HepG2 (cell line): Measurements from ENCODE around the gene PIEZO1. TPM values are rescaled to one million over a fixed set of nuclear protein-coding genes. Genes with fewer than 3 reads are reported as not detected.

Experiments
- ASH2L ChIP-seq: fragments of 300-600, 200-600 bp; sonication (generic); IDR thresholded peaks from 2 replicates; pipeline ENCODE4 v1.7.0; 2017; ENCODE audit warnings: low read depth, mild to moderate bottlenecking, moderate library complexity, mixed read lengths, low read length; ENCODE audit not compliant: insufficient read length
- CCDC6 ChIP-seq: sonication (generic); formaldehyde crosslinking; IDR thresholded peaks from 2 replicates; pipeline ENCODE4 v1.8.1; 2022; ENCODE audit warnings: mild to moderate bottlenecking, missing genetic modification reagents, moderate library complexity
- EED ChIP-seq: sonication (generic); formaldehyde crosslinking; IDR thresholded peaks from 2 replicates; pipeline ENCODE4 v1.5.0; 2020; ENCODE audit warnings: mild to moderate bottlenecking, missing genetic modification reagents
- NFYB ChIP-seq: sonication (generic); formaldehyde crosslinking; IDR thresholded peaks from 2 replicates; pipeline ENCODE4 v1.4.0; 2020; ENCODE audit warnings: missing genetic modification reagents
- SMAD3 ChIP-seq: sonication (generic); formaldehyde crosslinking; IDR thresholded peaks from 2 replicates; pipeline ENCODE4 v1.4.0; 2020; ENCODE audit warnings: missing genetic modification reagents
- SP4 ChIP-seq: sonication (generic); formaldehyde crosslinking; IDR thresholded peaks from 2 replicates; pipeline ENCODE4 v1.8.1; 2023; ENCODE audit warnings: mild to moderate bottlenecking, missing genetic modification reagents
- TARDBP ChIP-seq: sonication (generic); formaldehyde crosslinking; IDR thresholded peaks from 2 replicates; pipeline ENCODE4 v1.8.0; 2022; ENCODE audit warnings: mild to moderate bottlenecking, missing genetic modification reagents
- TEAD3 ChIP-seq: optimal IDR thresholded peaks from 2 replicates; pipeline ENCODE3; 2016; ENCODE audit warnings: borderline replicate concordance
- TFDP2 ChIP-seq: sonication (generic); formaldehyde crosslinking; IDR thresholded peaks from 2 replicates; pipeline ENCODE4 v1.4.0; 2020; ENCODE audit warnings: missing genetic modification reagents
- UBTF ChIP-seq: sonication (generic); formaldehyde crosslinking; IDR thresholded peaks from 2 replicates; pipeline ENCODE4 v1.4.0; 2020; ENCODE audit warnings: mild to moderate bottlenecking, missing genetic modification reagents
- ZBTB7A ChIP-seq: sonication (generic); formaldehyde crosslinking; IDR thresholded peaks from 2 replicates; pipeline ENCODE4 v1.8.0; 2022; ENCODE audit warnings: mild to moderate bottlenecking, missing genetic modification reagents
- ZNF234 ChIP-seq: sonication (generic); formaldehyde crosslinking; conservative IDR thresholded peaks from 2 replicates; pipeline ENCODE4 v1.5.1; 2020; ENCODE audit warnings: mild to moderate bottlenecking, missing genetic modification reagents
- ZNF263 ChIP-seq: sonication (generic); formaldehyde crosslinking; IDR thresholded peaks from 2 replicates; pipeline ENCODE4 v1.4.0; 2020; ENCODE audit warnings: missing genetic modification reagents
- ZNF350 ChIP-seq: sonication (generic); formaldehyde crosslinking; IDR thresholded peaks from 2 replicates; pipeline ENCODE4 v1.4.0; 2020; ENCODE audit warnings: mild to moderate bottlenecking, low read depth, missing genetic modification reagents, borderline replicate concordance
- ZNF550 ChIP-seq: sonication (generic); formaldehyde crosslinking; IDR thresholded peaks from 2 replicates; pipeline ENCODE4 v1.4.0; 2020; ENCODE audit warnings: mild to moderate bottlenecking, missing genetic modification reagents, borderline replicate concordance
- ZNF776 ChIP-seq: sonication (generic); formaldehyde crosslinking; IDR thresholded peaks from 2 replicates; pipeline ENCODE4 v1.4.0; 2020; ENCODE audit warnings: mild to moderate bottlenecking, missing genetic modification reagents
- polyA plus RNA-seq, 8 experiments: library from polyadenylated mRNA; depleted of rRNA in 3 of 8; stranded (reverse) in 7 of 8; unstranded in 1 of 8; fragments of >200 nt; fragmentation: Illumina TruSeq in 4 of 8; extraction: Trizol in 4 of 8; gene quantifications; 2 replicates each; pipeline versions ENCODE4 v1.2.1 to v1.2.3, GENCODE V29; 2011 to 2016; ENCODE audit warnings: low read depth in 4 of 8, missing spikeins in 1 of 8, mixed read lengths in 1 of 8; ENCODE audit not compliant: insufficient read depth in 1 of 8
- total RNA-seq, 5 experiments: library from RNA; depleted of rRNA; stranded (reverse); fragments of >200 nt; fragmentation: Illumina TruSeq; extraction: Trizol; gene quantifications; 2 replicates each; pipeline ENCODE4 v1.2.3, GENCODE V29; 2016; ENCODE audit warnings: low read depth in 1 of 5
- TF ChIP-seq, protein P1 (sequence below): sonication (generic); formaldehyde crosslinking; conservative IDR thresholded peaks from 2 replicates; pipeline ENCODE4 v1.8.0; 2022; ENCODE audit warnings: mild to moderate bottlenecking, moderate library complexity, missing genetic modification reagents
- TF ChIP-seq, protein P2 (sequence below): sonication (generic); formaldehyde crosslinking; IDR thresholded peaks from 2 replicates; pipeline ENCODE4 v1.4.0; 2020; ENCODE audit warnings: mild to moderate bottlenecking, missing genetic modification reagents
- TF ChIP-seq, protein P3 (sequence below): sonication (generic); formaldehyde crosslinking; IDR thresholded peaks from 2 replicates; pipeline ENCODE4 v1.4.0; 2020; ENCODE audit warnings: mild to moderate bottlenecking, missing genetic modification reagents
- TF ChIP-seq, protein P4 (sequence below): sonication (generic); formaldehyde crosslinking; IDR thresholded peaks from 2 replicates; pipeline ENCODE4 v1.4.0; 2020; ENCODE audit warnings: missing genetic modification reagents

The PIEZO1 gene
- total and polyA plus RNA-seq, 2 of the 13 experiments (the other 11 are each of a cell fraction or from before 2014, with no cell fraction given), result 67.9 to 85.0 TPM

DNA sequence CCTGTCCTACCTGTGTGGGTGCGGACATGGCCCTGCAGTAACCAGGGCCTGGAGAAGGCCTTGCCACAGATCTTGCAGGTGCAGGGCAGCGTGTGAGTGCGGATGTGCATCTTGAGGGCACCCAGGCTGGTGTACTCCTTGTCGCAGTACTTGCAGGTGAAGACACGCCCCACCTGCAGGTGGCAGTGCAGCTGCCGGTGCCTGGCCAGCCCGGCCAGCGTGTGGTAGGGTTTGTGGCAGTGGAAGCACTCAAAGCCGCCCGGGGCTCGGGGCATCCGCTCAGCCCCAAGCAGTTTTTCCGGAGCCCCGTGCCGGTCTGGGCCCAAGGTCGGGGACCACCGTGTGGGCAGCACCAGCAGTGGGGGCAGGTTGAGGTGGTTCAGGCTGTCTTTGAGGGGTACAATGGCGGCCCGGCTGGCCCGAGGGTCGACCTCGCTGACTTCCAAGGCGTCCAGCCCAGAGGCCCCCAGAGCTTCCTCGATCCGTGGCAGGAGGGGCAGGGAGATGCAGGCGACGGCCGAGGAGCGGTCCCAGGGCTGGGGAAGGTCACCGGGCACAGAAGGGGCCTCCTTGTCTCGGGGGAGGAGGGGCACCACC is 103.8 kb downstream of the PIEZO1 start (continued):
- TF ChIP-seq ZNF234 (CRISPR knock-in tag) (no peak), CCDC6 (0 out of 2 replicates have a peak, but pooled peaks have one; percentile 53), SMAD3 (0 out of 2 replicates have a peak, but pooled peaks have one; percentile 63), UBTF (CRISPR knock-in tag) (peak; percentile 68; the same call in 1 of the 2 replicates), ZNF263 (CRISPR knock-in tag) (0 out of 2 replicates have a peak, but pooled peaks have one; percentile 29), ZNF550 (CRISPR knock-in tag) (peak; percentile 28; the same call in 1 of the 2 replicates), EED (CRISPR knock-in tag) (0 out of 2 replicates have a peak, but pooled peaks have one; percentile 21), ZNF350 (CRISPR knock-in tag) (0 out of 2 replicates have a peak, but pooled peaks have one; percentile 28), SP4 (CRISPR knock-in tag) (peak; percentile 43; the same call in 1 of the 2 replicates), ZBTB7A (CRISPR knock-in tag) (no peak), NFYB (CRISPR knock-in tag) (no peak), ASH2L (no peak), ZNF776 (CRISPR knock-in tag) (peak; percentile 53; the same call in 1 of the 2 replicates), TFDP2 (peak; percentile 32; the same call in 1 of the 2 replicates), TARDBP (peak; percentile 28; the same call in 1 of the 2 replicates), TEAD3 (CRISPR knock-in tag) (no peak)
- TF ChIP-seq, protein P1, sequence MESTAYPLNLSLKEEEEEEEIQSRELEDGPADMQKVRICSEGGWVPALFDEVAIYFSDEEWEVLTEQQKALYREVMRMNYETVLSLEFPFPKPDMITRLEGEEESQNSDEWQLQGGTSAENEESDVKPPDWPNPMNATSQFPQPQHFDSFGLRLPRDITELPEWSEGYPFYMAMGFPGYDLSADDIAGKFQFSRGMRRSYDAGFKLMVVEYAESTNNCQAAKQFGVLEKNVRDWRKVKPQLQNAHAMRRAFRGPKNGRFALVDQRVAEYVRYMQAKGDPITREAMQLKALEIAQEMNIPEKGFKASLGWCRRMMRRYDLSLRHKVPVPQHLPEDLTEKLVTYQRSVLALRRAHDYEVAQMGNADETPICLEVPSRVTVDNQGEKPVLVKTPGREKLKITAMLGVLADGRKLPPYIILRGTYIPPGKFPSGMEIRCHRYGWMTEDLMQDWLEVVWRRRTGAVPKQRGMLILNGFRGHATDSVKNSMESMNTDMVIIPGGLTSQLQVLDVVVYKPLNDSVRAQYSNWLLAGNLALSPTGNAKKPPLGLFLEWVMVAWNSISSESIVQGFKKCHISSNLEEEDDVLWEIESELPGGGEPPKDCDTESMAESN, result 0 out of 2 replicates have a peak, but pooled peaks have one; percentile 18
- TF ChIP-seq, protein P2, sequence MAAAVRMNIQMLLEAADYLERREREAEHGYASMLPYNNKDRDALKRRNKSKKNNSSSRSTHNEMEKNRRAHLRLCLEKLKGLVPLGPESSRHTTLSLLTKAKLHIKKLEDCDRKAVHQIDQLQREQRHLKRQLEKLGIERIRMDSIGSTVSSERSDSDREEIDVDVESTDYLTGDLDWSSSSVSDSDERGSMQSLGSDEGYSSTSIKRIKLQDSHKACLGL (CRISPR knock-in tag), result peak; percentile 57; the same call in 1 of the 2 replicates
- TF ChIP-seq, protein P3, sequence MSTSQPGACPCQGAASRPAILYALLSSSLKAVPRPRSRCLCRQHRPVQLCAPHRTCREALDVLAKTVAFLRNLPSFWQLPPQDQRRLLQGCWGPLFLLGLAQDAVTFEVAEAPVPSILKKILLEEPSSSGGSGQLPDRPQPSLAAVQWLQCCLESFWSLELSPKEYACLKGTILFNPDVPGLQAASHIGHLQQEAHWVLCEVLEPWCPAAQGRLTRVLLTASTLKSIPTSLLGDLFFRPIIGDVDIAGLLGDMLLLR (CRISPR knock-in tag), result 0 out of 2 replicates have a peak, but pooled peaks have one; percentile 25
- TF ChIP-seq, protein P4, sequence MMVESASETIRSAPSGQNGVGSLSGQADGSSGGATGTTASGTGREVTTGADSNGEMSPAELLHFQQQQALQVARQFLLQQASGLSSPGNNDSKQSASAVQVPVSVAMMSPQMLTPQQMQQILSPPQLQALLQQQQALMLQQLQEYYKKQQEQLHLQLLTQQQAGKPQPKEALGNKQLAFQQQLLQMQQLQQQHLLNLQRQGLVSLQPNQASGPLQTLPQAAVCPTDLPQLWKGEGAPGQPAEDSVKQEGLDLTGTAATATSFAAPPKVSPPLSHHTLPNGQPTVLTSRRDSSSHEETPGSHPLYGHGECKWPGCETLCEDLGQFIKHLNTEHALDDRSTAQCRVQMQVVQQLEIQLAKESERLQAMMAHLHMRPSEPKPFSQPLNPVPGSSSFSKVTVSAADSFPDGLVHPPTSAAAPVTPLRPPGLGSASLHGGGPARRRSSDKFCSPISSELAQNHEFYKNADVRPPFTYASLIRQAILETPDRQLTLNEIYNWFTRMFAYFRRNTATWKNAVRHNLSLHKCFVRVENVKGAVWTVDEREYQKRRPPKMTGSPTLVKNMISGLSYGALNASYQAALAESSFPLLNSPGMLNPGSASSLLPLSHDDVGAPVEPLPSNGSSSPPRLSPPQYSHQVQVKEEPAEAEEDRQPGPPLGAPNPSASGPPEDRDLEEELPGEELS (CRISPR knock-in tag), result no peak
